ENCODE results near the gene INPP1.

DNA sequence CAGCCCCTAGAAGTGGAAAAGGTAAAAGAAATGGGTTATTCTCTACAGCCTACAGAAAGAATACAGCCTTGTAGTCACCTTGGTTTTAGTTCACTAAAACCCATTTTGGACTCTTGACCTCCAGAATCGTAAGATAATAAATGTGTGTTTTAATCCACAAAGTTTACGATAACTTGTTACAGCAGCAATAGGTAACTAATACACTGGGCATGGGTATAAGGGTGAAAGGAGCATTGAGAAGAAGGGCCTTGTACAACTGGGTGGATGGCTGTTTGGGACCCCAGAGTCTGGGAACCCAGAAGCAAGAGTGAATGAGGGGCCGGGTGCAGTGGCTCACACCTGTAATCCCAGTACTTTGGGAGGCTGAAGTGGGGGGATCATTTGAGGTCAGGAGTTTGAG is 62.6 kb downstream of the INPP1 start:
- TF ChIP-seq, protein P1, sequence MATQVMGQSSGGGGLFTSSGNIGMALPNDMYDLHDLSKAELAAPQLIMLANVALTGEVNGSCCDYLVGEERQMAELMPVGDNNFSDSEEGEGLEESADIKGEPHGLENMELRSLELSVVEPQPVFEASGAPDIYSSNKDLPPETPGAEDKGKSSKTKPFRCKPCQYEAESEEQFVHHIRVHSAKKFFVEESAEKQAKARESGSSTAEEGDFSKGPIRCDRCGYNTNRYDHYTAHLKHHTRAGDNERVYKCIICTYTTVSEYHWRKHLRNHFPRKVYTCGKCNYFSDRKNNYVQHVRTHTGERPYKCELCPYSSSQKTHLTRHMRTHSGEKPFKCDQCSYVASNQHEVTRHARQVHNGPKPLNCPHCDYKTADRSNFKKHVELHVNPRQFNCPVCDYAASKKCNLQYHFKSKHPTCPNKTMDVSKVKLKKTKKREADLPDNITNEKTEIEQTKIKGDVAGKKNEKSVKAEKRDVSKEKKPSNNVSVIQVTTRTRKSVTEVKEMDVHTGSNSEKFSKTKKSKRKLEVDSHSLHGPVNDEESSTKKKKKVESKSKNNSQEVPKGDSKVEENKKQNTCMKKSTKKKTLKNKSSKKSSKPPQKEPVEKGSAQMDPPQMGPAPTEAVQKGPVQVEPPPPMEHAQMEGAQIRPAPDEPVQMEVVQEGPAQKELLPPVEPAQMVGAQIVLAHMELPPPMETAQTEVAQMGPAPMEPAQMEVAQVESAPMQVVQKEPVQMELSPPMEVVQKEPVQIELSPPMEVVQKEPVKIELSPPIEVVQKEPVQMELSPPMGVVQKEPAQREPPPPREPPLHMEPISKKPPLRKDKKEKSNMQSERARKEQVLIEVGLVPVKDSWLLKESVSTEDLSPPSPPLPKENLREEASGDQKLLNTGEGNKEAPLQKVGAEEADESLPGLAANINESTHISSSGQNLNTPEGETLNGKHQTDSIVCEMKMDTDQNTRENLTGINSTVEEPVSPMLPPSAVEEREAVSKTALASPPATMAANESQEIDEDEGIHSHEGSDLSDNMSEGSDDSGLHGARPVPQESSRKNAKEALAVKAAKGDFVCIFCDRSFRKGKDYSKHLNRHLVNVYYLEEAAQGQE (IDR thresholded peaks at IDR 0.05; ENCODE audit: low read depth) = no peak
- TF ChIP-seq RAD21 (IDR thresholded peaks at IDR 0.05; ENCODE audit: low read depth) = no peak
- TF ChIP-seq CREB1 (IDR thresholded peaks at IDR 0.05; ENCODE audit: low read depth) = no peak
- TF ChIP-seq NFIC (IDR thresholded peaks at IDR 0.05) = no peak
- no peak for TF ChIP-seq TAF1 (IDR thresholded peaks at IDR 0.05; ENCODE audit: low read depth)
- no peak for TF ChIP-seq CEBPB (IDR thresholded peaks at IDR 0.05)
- no peak for TF ChIP-seq EP300 (IDR thresholded peaks at IDR 0.05; ENCODE audit: borderline replicate concordance)
- no peak for TF ChIP-seq TCF12 (IDR thresholded peaks at IDR 0.05; ENCODE audit: low read depth)
